Measurements from ENCODE around the gene HIPK2. TPM values are rescaled to one million over a fixed set of nuclear protein-coding genes. Genes with fewer than 3 reads are reported as not detected.
A peak's percentile ranks its signal among the peaks of the same experiment; 100 is the strongest.

Gene HIPK2
- polyA plus RNA-seq, 2 donors: 4.2 to 7.8 TPM

GRCh38 chr7:139762886-139763285 is 14.9 kb downstream of the HIPK2 start:
- 65 to 74% methylated on average over 2 of the region's 2 CpGs for WGBS, 2 donors
- Histone ChIP-seq H3K27ac (ENCODE audit: low read depth in 2 of 2, low read length in 1 of 2) (no peak overlapping the region), H3K27me3 (ENCODE audit: control insufficient read depth in 1 of 2, insufficient read depth in 2 of 2, low read length in 2 of 2) (no peaks in the 10 kb centered on the region), H3K4me3 (ENCODE audit: low read depth in 1 of 2, low read length in 2 of 2) (no peak overlapping the region), H3K4me1 (ENCODE audit: control insufficient read depth in 2 of 2, insufficient read depth in 2 of 2, low read length in 1 of 2) (peaks cover 11 to 13% of the 10 kb centered on the region in 2 donors), H3K36me3 (ENCODE audit: control insufficient read depth in 2 of 2, insufficient read depth in 2 of 2, low read length in 1 of 2) (peaks cover 0 to 3% of the 10 kb centered on the region in 2 donors), H3K9me3 (ENCODE audit: control insufficient read depth in 2 of 2, insufficient read depth in 1 of 2, low read depth in 1 of 2, low read length in 1 of 2) (no peaks in the 10 kb centered on the region)

GRCh38 chr7:139758388-139758787 is 19.4 kb downstream of the HIPK2 start:
- Histone ChIP-seq H3K27me3 (ENCODE audit: control insufficient read depth in 1 of 2, insufficient read depth in 2 of 2, low read length in 2 of 2) (no peaks in the 10 kb centered on the region), H3K4me1 (ENCODE audit: control insufficient read depth in 2 of 2, insufficient read depth in 2 of 2, low read length in 1 of 2) (peaks cover 4 to 20% of the 10 kb centered on the region in 2 donors), H3K9me3 (ENCODE audit: control insufficient read depth in 2 of 2, insufficient read depth in 1 of 2, low read depth in 1 of 2, low read length in 1 of 2) (no peaks in the 10 kb centered on the region), H3K4me3 (ENCODE audit: low read depth in 1 of 2, low read length in 2 of 2) (no peak overlapping the region), H3K27ac (ENCODE audit: low read depth in 2 of 2, low read length in 1 of 2) (no peak overlapping the region), H3K36me3 (ENCODE audit: control insufficient read depth in 2 of 2, insufficient read depth in 2 of 2, low read length in 1 of 2) (peaks cover 0 to 2% of the 10 kb centered on the region in 2 donors)
- 78 to 81% methylated on average over 8 of the region's 8 CpGs for WGBS, 2 donors

GRCh38 chr7:139757968-139758367 is 19.8 kb downstream of the HIPK2 start:
- peaks cover 0 to 2% of the 10 kb centered on the region in 2 donors for H3K36me3 ChIP-seq (ENCODE audit: control insufficient read depth in 2 of 2, insufficient read depth in 2 of 2, low read length in 1 of 2)
- no peak overlapping the region for H3K27ac ChIP-seq (ENCODE audit: low read depth in 2 of 2, low read length in 1 of 2)
- 53 to 68% methylated on average over 2 of the region's 2 CpGs for WGBS, 2 donors
- H3K4me1 ChIP-seq (ENCODE audit: control insufficient read depth in 2 of 2, insufficient read depth in 2 of 2, low read length in 1 of 2): peaks cover 4 to 20% of the 10 kb centered on the region in 2 donors
- no peaks in the 10 kb centered on the region for H3K9me3 ChIP-seq (ENCODE audit: control insufficient read depth in 2 of 2, insufficient read depth in 1 of 2, low read depth in 1 of 2, low read length in 1 of 2)
- H3K27me3 ChIP-seq (ENCODE audit: control insufficient read depth in 1 of 2, insufficient read depth in 2 of 2, low read length in 2 of 2): no peaks in the 10 kb centered on the region
- H3K4me3 ChIP-seq (ENCODE audit: low read depth in 1 of 2, low read length in 2 of 2): no peak overlapping the region

- peaks cover 6 to 20% of the 10 kb centered on the region in 2 donors for H3K4me1 ChIP-seq (ENCODE audit: control insufficient read depth in 2 of 2, insufficient read depth in 2 of 2, low read length in 1 of 2)
- peak overlapping the region in 1 of 2 donors; percentile 48 for H3K27ac ChIP-seq (ENCODE audit: low read depth in 2 of 2, low read length in 1 of 2)
- H3K27me3 ChIP-seq (ENCODE audit: control insufficient read depth in 1 of 2, insufficient read depth in 2 of 2, low read length in 2 of 2): no peaks in the 10 kb centered on the region
- H3K4me3 ChIP-seq (ENCODE audit: low read depth in 1 of 2, low read length in 2 of 2): no peak overlapping the region
- no peaks in the 10 kb centered on the region for H3K9me3 ChIP-seq (ENCODE audit: control insufficient read depth in 2 of 2, insufficient read depth in 1 of 2, low read depth in 1 of 2, low read length in 1 of 2)
- peaks cover 0 to 2% of the 10 kb centered on the region in 2 donors for H3K36me3 ChIP-seq (ENCODE audit: control insufficient read depth in 2 of 2, insufficient read depth in 2 of 2, low read length in 1 of 2)
- 60 to 68% methylated on average over 11 of the region's 11 CpGs for WGBS, 2 donors
Measured at GRCh38 chr7:139753693-139754111, 24.1 kb downstream of the HIPK2 start.

GRCh38 chr7:139753081-139753692 is 24.6 kb downstream of the HIPK2 start:
- H3K4me1 ChIP-seq (ENCODE audit: control insufficient read depth in 2 of 2, insufficient read depth in 2 of 2, low read length in 1 of 2): peaks cover 6 to 18% of the 10 kb centered on the region in 2 donors
- H3K9me3 ChIP-seq (ENCODE audit: control insufficient read depth in 2 of 2, insufficient read depth in 1 of 2, low read depth in 1 of 2, low read length in 1 of 2): no peaks in the 10 kb centered on the region
- peak overlapping the region in 1 of 2 donors; percentile 17 for H3K27ac ChIP-seq (ENCODE audit: low read depth in 2 of 2, low read length in 1 of 2)
- H3K36me3 ChIP-seq (ENCODE audit: control insufficient read depth in 2 of 2, insufficient read depth in 2 of 2, low read length in 1 of 2): peaks cover 0 to 2% of the 10 kb centered on the region in 2 donors
- WGBS, 2 donors: 52% methylated on average over 7 of the region's 7 CpGs
- no peaks in the 10 kb centered on the region for H3K27me3 ChIP-seq (ENCODE audit: control insufficient read depth in 1 of 2, insufficient read depth in 2 of 2, low read length in 2 of 2)
- H3K4me3 ChIP-seq (ENCODE audit: low read depth in 1 of 2, low read length in 2 of 2): no peak overlapping the region

GRCh38 chr7:139752604-139753003 is 25.2 kb downstream of the HIPK2 start:
- Histone ChIP-seq H3K9me3 (ENCODE audit: control insufficient read depth in 2 of 2, insufficient read depth in 1 of 2, low read depth in 1 of 2, low read length in 1 of 2) (no peaks in the 10 kb centered on the region), H3K27ac (ENCODE audit: low read depth in 2 of 2, low read length in 1 of 2) (no peak overlapping the region), H3K4me1 (ENCODE audit: control insufficient read depth in 2 of 2, insufficient read depth in 2 of 2, low read length in 1 of 2) (peaks cover 6 to 18% of the 10 kb centered on the region in 2 donors), H3K27me3 (ENCODE audit: control insufficient read depth in 1 of 2, insufficient read depth in 2 of 2, low read length in 2 of 2) (no peaks in the 10 kb centered on the region), H3K4me3 (ENCODE audit: low read depth in 1 of 2, low read length in 2 of 2) (no peak overlapping the region), H3K36me3 (ENCODE audit: control insufficient read depth in 2 of 2, insufficient read depth in 2 of 2, low read length in 1 of 2) (peaks cover 0 to 2% of the 10 kb centered on the region in 2 donors)
- WGBS, 2 donors: 68 to 70% methylated on average over 5 of the region's 5 CpGs

- no peaks in the 10 kb centered on the region for H3K27me3 ChIP-seq (ENCODE audit: control insufficient read depth in 1 of 2, insufficient read depth in 2 of 2, low read length in 2 of 2)
- 77 to 83% methylated on average over 5 of the region's 5 CpGs for WGBS, 2 donors
- H3K27ac ChIP-seq (ENCODE audit: low read depth in 2 of 2, low read length in 1 of 2): no peak overlapping the region
- H3K4me1 ChIP-seq (ENCODE audit: control insufficient read depth in 2 of 2, insufficient read depth in 2 of 2, low read length in 1 of 2): peaks cover 6 to 18% of the 10 kb centered on the region in 2 donors
- peaks cover 0 to 2% of the 10 kb centered on the region in 2 donors for H3K36me3 ChIP-seq (ENCODE audit: control insufficient read depth in 2 of 2, insufficient read depth in 2 of 2, low read length in 1 of 2)
- no peak overlapping the region for H3K4me3 ChIP-seq (ENCODE audit: low read depth in 1 of 2, low read length in 2 of 2)
- H3K9me3 ChIP-seq (ENCODE audit: control insufficient read depth in 2 of 2, insufficient read depth in 1 of 2, low read depth in 1 of 2, low read length in 1 of 2): no peaks in the 10 kb centered on the region
Measured at GRCh38 chr7:139752148-139752547, 25.6 kb downstream of the HIPK2 start.

GRCh38 chr7:139750459-139751095 is 27.2 kb downstream of the HIPK2 start:
- 97% methylated on average over 6 of the region's 6 CpGs for WGBS, 2 donors
- no peaks in the 10 kb centered on the region for H3K9me3 ChIP-seq (ENCODE audit: control insufficient read depth in 2 of 2, insufficient read depth in 1 of 2, low read depth in 1 of 2, low read length in 1 of 2)
- H3K36me3 ChIP-seq (ENCODE audit: control insufficient read depth in 2 of 2, insufficient read depth in 2 of 2, low read length in 1 of 2): peaks cover 0 to 2% of the 10 kb centered on the region in 2 donors
- H3K4me1 ChIP-seq (ENCODE audit: control insufficient read depth in 2 of 2, insufficient read depth in 2 of 2, low read length in 1 of 2): peaks cover 14 to 17% of the 10 kb centered on the region in 2 donors
- no peaks in the 10 kb centered on the region for H3K27me3 ChIP-seq (ENCODE audit: control insufficient read depth in 1 of 2, insufficient read depth in 2 of 2, low read length in 2 of 2)
- no peak overlapping the region for H3K27ac ChIP-seq (ENCODE audit: low read depth in 2 of 2, low read length in 1 of 2)
- no peak overlapping the region for H3K4me3 ChIP-seq (ENCODE audit: low read depth in 1 of 2, low read length in 2 of 2)

- no peaks in the 10 kb centered on the region for H3K9me3 ChIP-seq (ENCODE audit: control insufficient read depth in 2 of 2, insufficient read depth in 1 of 2, low read depth in 1 of 2, low read length in 1 of 2)
- H3K27ac ChIP-seq (ENCODE audit: low read depth in 2 of 2, low read length in 1 of 2): no peak overlapping the region
- WGBS, 2 donors: 89 to 94% methylated on average over 10 of the region's 10 CpGs
- H3K27me3 ChIP-seq (ENCODE audit: control insufficient read depth in 1 of 2, insufficient read depth in 2 of 2, low read length in 2 of 2): no peaks in the 10 kb centered on the region
- peaks cover 14 to 16% of the 10 kb centered on the region in 2 donors for H3K4me1 ChIP-seq (ENCODE audit: control insufficient read depth in 2 of 2, insufficient read depth in 2 of 2, low read length in 1 of 2)
- peaks cover 0 to under 1% of the 10 kb centered on the region in 2 donors for H3K36me3 ChIP-seq (ENCODE audit: control insufficient read depth in 2 of 2, insufficient read depth in 2 of 2, low read length in 1 of 2)
- no peak overlapping the region for H3K4me3 ChIP-seq (ENCODE audit: low read depth in 1 of 2, low read length in 2 of 2)
Measured at GRCh38 chr7:139749545-139749944, 28.3 kb downstream of the HIPK2 start.

Measured in esophagus (tissue), 2 donors.